HCT116 (cell line): ENCODE measurements around the gene ZNF227. TPM values are rescaled to one million over a fixed set of nuclear protein-coding genes. Genes with fewer than 3 reads are reported as not detected.

Experiments
- ATAC-seq: fragments of 200-7000 bp; cut with Tn5 transposase; 2 replicates; pipeline ENCODE4 v1.9.1; 2020; ENCODE audit warnings: mild to moderate bottlenecking, moderate library complexity
- BruUV-seq: library from RNA; stranded (reverse); fragments of 400-500 nt; replicated peaks from 2 replicates; lab custom pipeline; 2021; lab: Mats Ljungman, UMichigan
- CTCF ChIA-PET: fragments of 300-600 bp; sonication (Branson Sonifier 250); formaldehyde crosslinking; loops from one replicate; lab custom pipeline; 2021; ENCODE audit warnings: antibody characterized with exemption; lab: Charles Lee
- POLR2A ChIA-PET: fragments of 300-600, 350-600 bp; sonication (Branson Sonifier 250); formaldehyde crosslinking; loops from one replicate; lab custom pipeline; 2021; ENCODE audit warnings: antibody characterized with exemption; lab: Charles Lee
- RAD21 ChIA-PET, 2 experiments: fragments of 300-600 bp; sonication (Branson Sonifier 250); formaldehyde crosslinking; loops; one replicate each; lab custom pipeline; 2023; ENCODE audit warnings: low total read pairs in 2 of 2; ENCODE audit not compliant: uncharacterized antibody in 2 of 2, unreplicated experiment in 2 of 2, low non-redundant PET in 1 of 2; lab: Charles Lee
- DNase-seq: peaks from one replicate; pipeline ENCODE4 v3.0.0-alpha.2; 2010; ENCODE audit warnings: low read depth, low spot score
- H2AFZ ChIP-seq: fragments of 200-600 bp; shearing (Covaris generic), sonication (generic); 2 replicates; pipeline ENCODE4 v1.6.1; 2017; ENCODE audit warnings: low read depth, mixed run types, mixed read lengths, antibody characterized with exemption, low read length; ENCODE audit not compliant: poor library complexity, severe bottlenecking
- H3K27ac ChIP-seq: 2 replicates; pipeline ENCODE4 v1.5.1; 2012; ENCODE audit warnings: low read depth, low read length
- H3K27me3 ChIP-seq: fragments of 200-600 bp; sonication (generic); 2 replicates; pipeline ENCODE4 v1.6.1; 2016; ENCODE audit warnings: mixed run types, low read length, mixed read lengths; ENCODE audit not compliant: insufficient read depth
- H3K36me3 ChIP-seq, 2 experiments: fragments of 200-500 bp in 1 of 2; fragments of 200-600 bp in 1 of 2; sonication (Bioruptor generic) in 1 of 2; sonication (generic) in 1 of 2; 2 replicates each; pipeline versions ENCODE4 v1.5.1 to v1.6.1; 2014 to 2016; ENCODE audit warnings: low read length in 2 of 2, inconsistent platforms in 1 of 2, mixed read lengths in 1 of 2, mixed run types in 1 of 2; ENCODE audit not compliant: insufficient read depth in 2 of 2, control insufficient read depth in 1 of 2
- H3K4me1 ChIP-seq, 2 experiments: fragments of 200-600 bp in 1 of 2; sonication (generic) in 1 of 2; 2 replicates each; pipeline versions ENCODE4 v1.5.1 to v1.6.1; 2012 to 2017; ENCODE audit warnings: low read length in 2 of 2, inconsistent platforms in 1 of 2, mild to moderate bottlenecking in 1 of 2, mixed read lengths in 1 of 2, mixed run types in 1 of 2, moderate library complexity in 1 of 2; ENCODE audit not compliant: insufficient read depth in 2 of 2, control insufficient read depth in 1 of 2
- H3K4me2 ChIP-seq: fragments of 200-600 bp; sonication (generic); 2 replicates; pipeline ENCODE4 v1.6.1; 2017; ENCODE audit warnings: mixed run types, low read length, mixed read lengths
- H3K4me3 ChIP-seq, 2 experiments: fragments of 200-600 bp in 1 of 2; sonication (generic) in 1 of 2; replicated peaks in 1 of 2; 2 replicates each; pipeline ENCODE4 v1.5.1; 2011 to 2016; ENCODE audit warnings: low read length in 2 of 2, control low read depth in 1 of 2, low read depth in 1 of 2, mild to moderate bottlenecking in 1 of 2, mixed read lengths in 1 of 2, mixed run types in 1 of 2
- H3K79me2 ChIP-seq: fragments of 200-600 bp; sonication (generic); 2 replicates; pipeline ENCODE4 v1.6.1; 2017; ENCODE audit warnings: mild to moderate bottlenecking, mixed run types, low read length, moderate library complexity, mixed read lengths; ENCODE audit not compliant: insufficient read depth
- H3K9ac ChIP-seq: fragments of 200-600 bp; sonication (generic); 2 replicates; pipeline ENCODE4 v1.6.1; 2016; ENCODE audit warnings: low read length, mixed read lengths
- H3K9me2 ChIP-seq: fragments of 200-600 bp; sonication (generic), shearing (Covaris generic); 2 replicates; pipeline ENCODE4 v1.6.1; 2017; ENCODE audit warnings: mixed run types, mild to moderate bottlenecking, moderate library complexity; ENCODE audit not compliant: insufficient read depth
- H3K9me3 ChIP-seq, 2 experiments: fragments of 200-500 bp in 1 of 2; fragments of 200-600 bp in 1 of 2; sonication (Bioruptor generic) in 1 of 2; sonication (generic) in 1 of 2; 2 replicates each; pipeline ENCODE4 v1.6.1; 2014 to 2017; ENCODE audit warnings: low read length in 2 of 2, mixed read lengths in 2 of 2, inconsistent platforms in 1 of 2, low read depth in 1 of 2, mild to moderate bottlenecking in 1 of 2, mixed run types in 1 of 2, moderate library complexity in 1 of 2; ENCODE audit not compliant: control insufficient read depth in 1 of 2, insufficient read depth in 1 of 2
- H4K20me1 ChIP-seq: fragments of 200-600 bp; sonication (generic), shearing (Covaris generic); 2 replicates; pipeline ENCODE4 v1.6.1; 2017; ENCODE audit warnings: mixed run types, mild to moderate bottlenecking, moderate library complexity; ENCODE audit not compliant: insufficient read depth
- CBX3 ChIP-seq: IDR thresholded peaks from 2 replicates; pipeline ENCODE4 v1.6.1; 2012; ENCODE audit warnings: low read depth
- CTCF ChIP-seq, 3 experiments: fragments of 200-600 bp in 1 of 3; sonication (generic) in 1 of 3; IDR thresholded peaks in 2 of 3; conservative IDR thresholded peaks in 1 of 3; 2 replicates each; pipeline ENCODE4 v1.5.1; 2012 to 2017; ENCODE audit warnings: low read depth in 2 of 3, low read length in 2 of 3, antibody characterized with exemption in 1 of 3, borderline replicate concordance in 1 of 3, control low read depth in 1 of 3, mild to moderate bottlenecking in 1 of 3, mixed read lengths in 1 of 3, mixed run types in 1 of 3, moderate library complexity in 1 of 3; ENCODE audit not compliant: insufficient read depth in 1 of 3
- EGR1 ChIP-seq: IDR thresholded peaks from 2 replicates; pipeline ENCODE4 v1.6.1; 2012; ENCODE audit warnings: low read depth
- EZH2 ChIP-seq: fragments of 200-600 bp; sonication (generic); IDR thresholded peaks from 2 replicates; pipeline ENCODE4 v1.6.1; 2017; ENCODE audit warnings: antibody characterized with exemption, mixed run types
- FOSL1 ChIP-seq: IDR thresholded peaks from 2 replicates; pipeline ENCODE4 v1.6.1; 2012; ENCODE audit warnings: low read depth
- JUND ChIP-seq: IDR thresholded peaks from 2 replicates; pipeline ENCODE4 v1.6.1; 2012
- REST ChIP-seq: IDR thresholded peaks from 2 replicates; pipeline ENCODE4 v1.6.1; 2012; ENCODE audit warnings: low read depth
- SIN3A ChIP-seq: IDR thresholded peaks from 2 replicates; pipeline ENCODE4 v1.6.1; 2012; ENCODE audit warnings: low read depth
- TCF7L2 ChIP-seq: IDR thresholded peaks from 2 replicates; pipeline ENCODE4 v1.7.0; 2011; ENCODE audit warnings: borderline replicate concordance, inconsistent platforms; ENCODE audit not compliant: insufficient read depth, insufficient read length; ENCODE audit errors: extremely low read depth
- YY1 ChIP-seq: IDR thresholded peaks from 2 replicates; pipeline ENCODE4 v1.6.1; 2011; ENCODE audit warnings: low read length, low read depth, moderate library complexity, mild to moderate bottlenecking; ENCODE audit not compliant: insufficient replicate concordance; ENCODE audit errors: extremely low read depth
- ZBTB33 ChIP-seq: IDR thresholded peaks from 2 replicates; pipeline ENCODE4 v1.6.1; 2011; ENCODE audit warnings: mild to moderate bottlenecking, low read length, moderate library complexity; ENCODE audit not compliant: insufficient replicate concordance; ENCODE audit errors: extremely low read depth
- ZFX ChIP-seq: fragments of 450-650 bp; IDR thresholded peaks from 2 replicates; pipeline ENCODE4 v1.6.1; 2017
- ZNF274 ChIP-seq: fragments of 200-500 bp; sonication (Bioruptor generic); IDR thresholded peaks from 2 replicates; pipeline ENCODE4 v1.6.1; 2014; ENCODE audit warnings: mild to moderate bottlenecking, low read depth, low read length, inconsistent platforms
- intact Hi-C: fragments of 100-400 bp; cut with micrococcal nuclease; formaldehyde crosslinking; loops from 2 replicates; pipeline ENCODE4 v1.10.0; 2022
- total RNA-seq: library from RNA; stranded (reverse); gene quantifications from one replicate; pipeline ENCODE4 v1.2.1, GENCODE V29; 2021; ENCODE audit not compliant: unreplicated experiment
- TF ChIP-seq, protein P1 (sequence below): IDR thresholded peaks from 2 replicates; pipeline ENCODE4 v1.6.1; 2012

Gene ZNF227
- total RNA-seq, 1 experiment from 2014 or later, result 14.4 TPM

DNA sequence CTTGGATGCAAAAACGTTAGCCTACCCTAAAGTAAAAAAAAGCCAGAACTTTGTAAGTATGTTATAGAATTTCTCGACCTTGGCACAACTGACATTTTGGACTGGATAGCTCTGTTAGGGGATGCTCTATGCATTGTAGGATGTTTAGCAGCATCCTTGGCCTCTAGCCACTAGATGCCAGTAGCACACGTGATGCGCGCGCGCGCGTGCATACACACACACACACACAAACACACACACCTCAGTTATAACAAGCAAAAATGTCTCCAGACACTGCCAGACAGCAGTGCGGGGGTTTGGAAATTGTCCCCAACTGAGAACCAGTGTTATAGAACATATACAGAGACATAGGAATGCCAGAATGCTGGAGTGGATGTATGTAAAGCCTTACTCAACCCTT lies 30.2 kb upstream of the ZNF227 start:
- H3K36me3 ChIP-seq, result no peaks in the 10 kb centered on the region
- ChIA-PET RAD21 (no interaction called here), POLR2A (no interaction called here), CTCF (no interaction called here)
- ATAC-seq (no peak), DNase-seq (no peak)
- no peak overlapping the region for H3K4me2 ChIP-seq
- no peaks in the 10 kb centered on the region for H3K9me2 ChIP-seq
- TF ChIP-seq ZNF274, result no peak
- no peak for TF ChIP-seq JUND
- no peak for TF ChIP-seq ZFX
- no peak for TF ChIP-seq EGR1
- TF ChIP-seq ZBTB33, result no peak
- TF ChIP-seq EZH2, result no peak
- no peak for TF ChIP-seq CBX3
- TF ChIP-seq YY1, result no peak
- no TSS peak for BruUV-seq
- no peaks in the 10 kb centered on the region; a peak in 1 of 4 replicates for H3K9me3 ChIP-seq
- H4K20me1 ChIP-seq, result no peaks in the 10 kb centered on the region
- intact Hi-C loops, result no loop called here
- H3K9ac ChIP-seq, result no peak overlapping the region
- no peaks in the 10 kb centered on the region for H3K4me1 ChIP-seq
- H3K27ac ChIP-seq, result no peak overlapping the region
- H3K4me3 ChIP-seq, result no peak overlapping the region
- H3K79me2 ChIP-seq, result no peaks in the 10 kb centered on the region
- no peak overlapping the region for H2AFZ ChIP-seq
- no peaks in the 10 kb centered on the region for H3K27me3 ChIP-seq

GRCh38 chr19:44190020-44190419 lies 22.3 kb upstream of the ZNF227 start:
- POLR2A ChIA-PET, result no interaction called here
- Histone ChIP-seq H3K4me2 (no peak overlapping the region), H3K4me3 (no peak overlapping the region), H3K9me3 (no peaks in the 10 kb centered on the region), H3K79me2 (no peaks in the 10 kb centered on the region), H3K9me2 (no peaks in the 10 kb centered on the region), H3K4me1 (no peaks in the 10 kb centered on the region), H3K9ac (no peak overlapping the region), H3K27ac (no peak overlapping the region), H4K20me1 (no peaks in the 10 kb centered on the region), H3K27me3 (no peaks in the 10 kb centered on the region), H2AFZ (no peak overlapping the region), H3K36me3 (no peaks in the 10 kb centered on the region)
- no TSS peak for BruUV-seq
- no peak for DNase-seq
- RAD21 ChIA-PET, result no interaction called here
- no peak for ATAC-seq
- CTCF ChIA-PET, result no interaction called here
- intact Hi-C loops, result no loop called here
- TF ChIP-seq EZH2 (no peak), FOSL1 (no peak), CTCF (IDR thresholded peaks at IDR 0.05 in 2 of 3, conservative IDR thresholded peaks at IDR 0.05 in 1 of 3; ENCODE audit: borderline replicate concordance in 1 of 3, insufficient read depth in 1 of 3, low read depth in 2 of 3, low read length in 2 of 3) (no peak), REST (no peak), ZFX (no peak), TCF7L2 (no peak), SIN3A (no peak), JUND (no peak)
- TF ChIP-seq, protein P1, sequence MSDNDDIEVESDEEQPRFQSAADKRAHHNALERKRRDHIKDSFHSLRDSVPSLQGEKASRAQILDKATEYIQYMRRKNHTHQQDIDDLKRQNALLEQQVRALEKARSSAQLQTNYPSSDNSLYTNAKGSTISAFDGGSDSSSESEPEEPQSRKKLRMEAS, result no peak
